A549 (cell line): Measurements from ENCODE around the gene NOD2.

ENCODE experiments used
- EP300 ChIP-seq, 2 experiments: fragments of >200 bp; sonication (Bioruptor Twin); formaldehyde crosslinking; IDR thresholded peaks; 2 replicates in 1 of 2; 3 replicates in 1 of 2; pipeline ENCODE4 v1.6.1; 2016 to 2017
- KDM1A ChIP-seq: fragments of 200-600 bp; sonication (generic); IDR thresholded peaks from 2 replicates; pipeline ENCODE4 v1.6.1; 2016; ENCODE audit warnings: low read depth, mild to moderate bottlenecking
- POLR2A ChIP-seq: IDR thresholded peaks from 2 replicates; pipeline ENCODE4 v1.6.1; 2012; ENCODE audit warnings: mild to moderate bottlenecking, low read length
- RAD21 ChIP-seq, 2 experiments: fragments of >200 bp in 1 of 2; sonication (Bioruptor Twin) in 1 of 2; formaldehyde crosslinking in 1 of 2; IDR thresholded peaks in 1 of 2; conservative IDR thresholded peaks in 1 of 2; 2 replicates in 1 of 2; 3 replicates in 1 of 2; pipeline ENCODE4 v1.6.1; 2012 to 2018; ENCODE audit warnings: inconsistent platforms in 1 of 2
- RFX5 ChIP-seq: fragments of 450-650 bp; IDR thresholded peaks from 2 replicates; pipeline ENCODE4 v1.7.1; 2014; ENCODE audit warnings: antibody characterized with exemption, mild to moderate bottlenecking, moderate library complexity
- SMC3 ChIP-seq: fragments of >200 bp; sonication (Bioruptor Twin); formaldehyde crosslinking; IDR thresholded peaks from 3 replicates; pipeline ENCODE4 v1.6.1; 2018; ENCODE audit warnings: inconsistent platforms
- ZNF302 ChIP-seq: fragments of 250-450 bp; sonication (Bioruptor Pico); IDR thresholded peaks from 2 replicates; pipeline ENCODE4 v1.9.0; 2021; ENCODE audit warnings: inconsistent platforms, mild to moderate bottlenecking, moderate library complexity
- TF ChIP-seq, protein P1 (sequence below): fragments of >200 bp; sonication (Bioruptor Twin); formaldehyde crosslinking; IDR thresholded peaks from 3 replicates; pipeline ENCODE4 v1.5.1; 2016
- TF ChIP-seq, protein P2 (sequence below): fragments of 200-600 bp; sonication (generic); IDR thresholded peaks from 2 replicates; pipeline ENCODE4 v1.6.1; 2016; ENCODE audit warnings: antibody characterized with exemption, mild to moderate bottlenecking, moderate library complexity
- TF ChIP-seq, protein P3 (sequence below): IDR thresholded peaks from 2 replicates; pipeline ENCODE4 v1.6.1; 2012
- TF ChIP-seq, protein P4 (sequence below): IDR thresholded peaks from 2 replicates; pipeline ENCODE4 v1.6.1; 2012

DNA sequence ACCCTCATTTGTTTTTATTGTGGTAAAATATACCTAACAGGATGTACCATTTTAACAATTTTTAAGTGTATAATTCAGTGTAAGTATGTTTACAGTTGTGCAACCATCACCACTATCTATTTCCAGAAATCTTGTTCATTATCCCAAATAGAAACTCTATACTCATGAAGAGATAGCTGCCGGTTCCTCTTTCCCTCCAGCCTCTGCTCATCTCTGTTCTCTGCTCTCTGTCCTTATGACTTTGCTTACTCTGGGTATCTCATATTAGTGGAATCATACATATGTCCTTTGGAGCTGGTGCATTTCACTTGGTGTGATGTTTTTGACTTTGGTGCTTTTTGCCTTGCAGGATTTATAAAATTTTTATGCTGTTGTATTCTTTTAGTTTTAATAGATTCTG is 67.9 kb downstream of the NOD2 start:
- TF ChIP-seq, protein P1, sequence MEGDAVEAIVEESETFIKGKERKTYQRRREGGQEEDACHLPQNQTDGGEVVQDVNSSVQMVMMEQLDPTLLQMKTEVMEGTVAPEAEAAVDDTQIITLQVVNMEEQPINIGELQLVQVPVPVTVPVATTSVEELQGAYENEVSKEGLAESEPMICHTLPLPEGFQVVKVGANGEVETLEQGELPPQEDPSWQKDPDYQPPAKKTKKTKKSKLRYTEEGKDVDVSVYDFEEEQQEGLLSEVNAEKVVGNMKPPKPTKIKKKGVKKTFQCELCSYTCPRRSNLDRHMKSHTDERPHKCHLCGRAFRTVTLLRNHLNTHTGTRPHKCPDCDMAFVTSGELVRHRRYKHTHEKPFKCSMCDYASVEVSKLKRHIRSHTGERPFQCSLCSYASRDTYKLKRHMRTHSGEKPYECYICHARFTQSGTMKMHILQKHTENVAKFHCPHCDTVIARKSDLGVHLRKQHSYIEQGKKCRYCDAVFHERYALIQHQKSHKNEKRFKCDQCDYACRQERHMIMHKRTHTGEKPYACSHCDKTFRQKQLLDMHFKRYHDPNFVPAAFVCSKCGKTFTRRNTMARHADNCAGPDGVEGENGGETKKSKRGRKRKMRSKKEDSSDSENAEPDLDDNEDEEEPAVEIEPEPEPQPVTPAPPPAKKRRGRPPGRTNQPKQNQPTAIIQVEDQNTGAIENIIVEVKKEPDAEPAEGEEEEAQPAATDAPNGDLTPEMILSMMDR: no peak
- TF ChIP-seq, protein P2, sequence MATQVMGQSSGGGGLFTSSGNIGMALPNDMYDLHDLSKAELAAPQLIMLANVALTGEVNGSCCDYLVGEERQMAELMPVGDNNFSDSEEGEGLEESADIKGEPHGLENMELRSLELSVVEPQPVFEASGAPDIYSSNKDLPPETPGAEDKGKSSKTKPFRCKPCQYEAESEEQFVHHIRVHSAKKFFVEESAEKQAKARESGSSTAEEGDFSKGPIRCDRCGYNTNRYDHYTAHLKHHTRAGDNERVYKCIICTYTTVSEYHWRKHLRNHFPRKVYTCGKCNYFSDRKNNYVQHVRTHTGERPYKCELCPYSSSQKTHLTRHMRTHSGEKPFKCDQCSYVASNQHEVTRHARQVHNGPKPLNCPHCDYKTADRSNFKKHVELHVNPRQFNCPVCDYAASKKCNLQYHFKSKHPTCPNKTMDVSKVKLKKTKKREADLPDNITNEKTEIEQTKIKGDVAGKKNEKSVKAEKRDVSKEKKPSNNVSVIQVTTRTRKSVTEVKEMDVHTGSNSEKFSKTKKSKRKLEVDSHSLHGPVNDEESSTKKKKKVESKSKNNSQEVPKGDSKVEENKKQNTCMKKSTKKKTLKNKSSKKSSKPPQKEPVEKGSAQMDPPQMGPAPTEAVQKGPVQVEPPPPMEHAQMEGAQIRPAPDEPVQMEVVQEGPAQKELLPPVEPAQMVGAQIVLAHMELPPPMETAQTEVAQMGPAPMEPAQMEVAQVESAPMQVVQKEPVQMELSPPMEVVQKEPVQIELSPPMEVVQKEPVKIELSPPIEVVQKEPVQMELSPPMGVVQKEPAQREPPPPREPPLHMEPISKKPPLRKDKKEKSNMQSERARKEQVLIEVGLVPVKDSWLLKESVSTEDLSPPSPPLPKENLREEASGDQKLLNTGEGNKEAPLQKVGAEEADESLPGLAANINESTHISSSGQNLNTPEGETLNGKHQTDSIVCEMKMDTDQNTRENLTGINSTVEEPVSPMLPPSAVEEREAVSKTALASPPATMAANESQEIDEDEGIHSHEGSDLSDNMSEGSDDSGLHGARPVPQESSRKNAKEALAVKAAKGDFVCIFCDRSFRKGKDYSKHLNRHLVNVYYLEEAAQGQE: no peak
- TF ChIP-seq ZNF302: no peak
- no peak for TF ChIP-seq RAD21 (conservative IDR thresholded peaks at IDR 0.05 in 1 of 2, IDR thresholded peaks at IDR 0.05 in 1 of 2)
- no peak for TF ChIP-seq POLR2A
- TF ChIP-seq RFX5: no peak
- no peak for TF ChIP-seq KDM1A
- TF ChIP-seq, protein P3, sequence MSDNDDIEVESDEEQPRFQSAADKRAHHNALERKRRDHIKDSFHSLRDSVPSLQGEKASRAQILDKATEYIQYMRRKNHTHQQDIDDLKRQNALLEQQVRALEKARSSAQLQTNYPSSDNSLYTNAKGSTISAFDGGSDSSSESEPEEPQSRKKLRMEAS: no peak
- TF ChIP-seq EP300 (IDR thresholded peaks at IDR 0.05): no peak
- TF ChIP-seq, protein P4, sequence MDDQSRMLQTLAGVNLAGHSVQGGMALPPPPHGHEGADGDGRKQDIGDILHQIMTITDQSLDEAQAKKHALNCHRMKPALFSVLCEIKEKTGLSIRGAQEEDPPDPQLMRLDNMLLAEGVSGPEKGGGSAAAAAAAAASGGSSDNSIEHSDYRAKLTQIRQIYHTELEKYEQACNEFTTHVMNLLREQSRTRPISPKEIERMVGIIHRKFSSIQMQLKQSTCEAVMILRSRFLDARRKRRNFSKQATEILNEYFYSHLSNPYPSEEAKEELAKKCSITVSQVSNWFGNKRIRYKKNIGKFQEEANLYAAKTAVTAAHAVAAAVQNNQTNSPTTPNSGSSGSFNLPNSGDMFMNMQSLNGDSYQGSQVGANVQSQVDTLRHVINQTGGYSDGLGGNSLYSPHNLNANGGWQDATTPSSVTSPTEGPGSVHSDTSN: no peak
- no peak for TF ChIP-seq SMC3
